Caki2 (cell line): ENCODE results near the gene ALPK3. TPM values are rescaled to one million over a fixed set of nuclear protein-coding genes. Genes with fewer than 3 reads are reported as not detected.
A peak's percentile ranks its signal among the peaks of the same experiment; 100 is the strongest.

Source experiments
- DNase-seq: peaks from one replicate; pipeline ENCODE4 v3.0.0-alpha.2; 2015; ENCODE audit warnings: low read depth
- in situ Hi-C: cut with HindIII; loops from 2 replicates; pipeline ENCODE4 v1.10.0; 2016; ENCODE audit warnings: low sequenced_read_pairs, low pct_unique_long_range_greater_than_20kb, mixed read lengths
- total RNA-seq: library from RNA; depleted of rRNA; stranded (reverse); fragments of >200 nt; shearing (Covaris generic); gene quantifications from 2 replicates; pipeline ENCODE4 v1.2.3, GENCODE V29; 2014; ENCODE audit warnings: low replicate concordance

The ALPK3 gene
- total RNA-seq, 1 experiment from 2014 or later, result not detected

DNA sequence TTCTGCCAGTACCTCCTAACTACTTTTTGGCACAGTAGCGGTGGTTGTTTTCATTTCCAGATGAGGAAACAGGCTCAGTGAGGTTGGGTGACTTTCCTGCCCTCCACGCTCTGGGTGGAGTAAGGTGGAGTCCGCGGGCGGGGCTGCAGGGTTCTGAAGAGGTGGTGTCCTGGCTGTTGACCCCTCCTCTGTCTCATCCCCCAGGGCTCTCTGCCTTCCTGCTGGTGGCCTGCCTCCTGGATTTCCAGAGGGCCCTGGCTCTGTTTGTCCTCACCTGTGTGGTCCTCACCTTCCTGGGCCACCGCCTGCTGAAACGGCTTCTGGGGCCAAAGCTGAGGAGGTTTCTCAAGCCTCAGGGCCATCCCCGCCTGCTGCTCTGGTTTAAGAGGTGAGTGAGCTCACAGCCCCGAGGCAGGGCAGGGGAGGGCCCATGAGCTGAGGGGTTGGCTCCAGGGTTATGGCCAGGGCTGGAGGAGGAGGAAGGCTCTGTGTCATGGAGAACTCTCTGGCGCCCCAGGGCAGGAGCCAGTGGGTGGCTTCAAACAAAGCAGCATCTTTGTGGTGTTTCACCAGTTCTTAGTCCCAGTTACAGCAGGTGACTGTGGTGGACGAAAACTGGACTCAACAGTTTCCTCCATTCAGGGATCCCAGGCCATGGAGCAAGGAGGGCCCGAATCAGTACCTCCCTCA, 77.7 kb downstream of the ALPK3 start:
- no peak for DNase-seq
- in situ Hi-C loops, result no loop called here

GRCh38 chr15:84898761-84899160, 81.6 kb downstream of the ALPK3 start:
- in situ Hi-C loops, result no loop called here
- no peak for DNase-seq

DNA sequence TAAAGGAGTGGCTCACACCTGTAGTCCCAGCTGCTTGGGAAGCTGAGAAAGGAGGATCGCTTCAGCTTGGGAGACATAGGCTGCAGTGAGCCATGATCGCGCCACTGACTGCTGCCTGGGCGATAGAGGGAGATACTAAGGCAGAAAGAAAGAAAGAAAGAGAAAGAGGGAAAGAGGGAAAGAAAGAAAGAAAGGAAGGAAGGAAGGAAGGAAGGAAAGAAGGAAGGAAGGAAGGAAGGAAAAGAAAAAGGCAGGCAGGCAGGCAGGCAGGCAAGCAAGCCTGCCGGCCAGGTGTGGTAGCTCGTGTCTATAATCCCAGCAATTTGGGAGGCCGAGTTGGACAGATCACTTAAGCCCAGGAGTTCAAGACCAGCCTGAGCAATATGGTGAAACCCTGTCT, 82.6 kb downstream of the ALPK3 start:
- DNase-seq, result no peak

DNA sequence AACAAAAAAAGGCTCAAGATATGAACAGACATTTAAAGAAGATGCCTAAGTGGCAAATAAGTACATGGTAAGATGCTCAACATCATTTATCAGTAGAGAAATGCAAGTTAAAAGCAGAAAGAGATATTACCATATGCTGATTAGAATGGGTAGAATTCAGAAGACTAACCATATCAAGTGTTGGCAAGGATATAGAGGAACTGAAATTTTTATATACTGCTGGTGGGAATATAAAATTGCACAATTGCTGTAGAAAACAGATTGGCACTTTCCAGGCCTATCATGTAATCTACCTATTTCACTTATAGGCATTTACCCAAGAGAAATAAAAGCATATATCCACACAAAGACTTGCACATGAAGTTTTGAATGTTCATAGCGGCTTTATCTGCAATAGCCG, 84.4 kb downstream of the ALPK3 start:
- DNase-seq, result no peak
- in situ Hi-C loops, result no loop called here

More for the DNA sequence above, 82.6 kb downstream of the ALPK3 start:
- in situ Hi-C loops, result no loop called here

DNA sequence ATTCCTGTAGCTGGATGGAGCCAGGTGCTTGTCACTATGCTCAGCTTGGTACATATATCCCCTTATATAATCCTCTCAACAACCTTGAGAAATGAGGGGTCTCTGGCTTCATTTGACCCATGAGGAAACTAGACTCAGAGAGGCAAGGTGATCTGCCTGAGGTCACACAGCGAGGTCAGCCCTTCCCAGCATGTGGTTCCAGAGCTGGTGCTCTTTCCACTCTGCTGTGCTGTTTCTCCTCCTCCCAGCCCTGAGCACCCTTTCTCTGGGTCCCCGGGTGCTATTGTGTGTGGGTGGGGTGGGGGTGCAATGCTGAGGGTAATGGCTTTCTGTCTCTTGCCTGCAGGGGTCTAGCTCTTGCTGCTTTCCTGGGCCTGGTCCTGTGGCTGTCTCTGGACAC, 86.6 kb downstream of the ALPK3 start:
- DNase-seq, result no peak
- in situ Hi-C loops, result no loop called here

GRCh38 chr15:84904419-84904818, 87.3 kb downstream of the ALPK3 start:
- DNase-seq, result no peak
- in situ Hi-C loops, result no loop called here

- no peak for DNase-seq
- in situ Hi-C loops, result no loop called here
Measured at GRCh38 chr15:84905016-84905916, 88.1 kb downstream of the ALPK3 start.

DNA sequence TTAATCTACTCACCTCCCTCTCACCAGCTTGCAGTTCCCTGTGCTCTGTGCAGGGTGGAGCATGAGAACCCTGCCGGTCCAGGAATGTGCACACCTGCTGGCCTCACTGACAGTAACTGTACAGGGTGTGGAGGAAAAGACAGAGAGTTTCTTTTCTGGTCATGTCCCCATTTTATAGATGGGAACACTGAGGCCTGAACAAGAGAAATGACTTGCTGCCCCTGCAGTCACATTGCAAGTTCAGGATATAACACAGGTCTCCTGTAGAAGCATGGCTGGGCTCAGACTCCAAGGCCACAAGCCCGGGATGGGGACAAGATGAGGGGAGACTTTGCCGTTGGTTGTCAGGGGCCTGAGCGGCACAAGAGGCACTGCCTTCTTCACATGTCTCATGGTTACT, 90.6 kb downstream of the ALPK3 start:
- no peak for DNase-seq
- in situ Hi-C loops, result no loop called here

GRCh38 chr15:84908564-84908963, 91.4 kb downstream of the ALPK3 start:
- in situ Hi-C loops, result no loop called here
- no peak for DNase-seq

DNA sequence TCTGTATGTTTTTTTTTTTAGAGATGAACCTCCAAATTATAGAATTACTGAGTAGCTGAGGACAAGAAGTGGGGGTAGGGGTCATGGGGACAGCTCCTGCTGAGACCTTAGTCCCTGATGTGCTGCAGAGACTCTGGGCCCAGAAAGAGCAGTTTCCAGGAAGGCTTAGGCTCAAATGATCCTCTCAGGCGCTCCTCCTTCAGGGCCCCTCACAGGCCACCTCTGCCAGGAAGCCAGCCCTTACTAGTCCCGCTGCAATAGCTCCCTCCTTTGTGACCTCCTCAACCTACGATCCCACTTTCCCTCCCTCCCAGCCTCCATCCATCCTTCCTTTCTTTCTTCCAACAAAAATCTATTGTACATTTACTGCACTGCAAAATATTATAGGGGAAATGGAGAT, 91.9 kb downstream of the ALPK3 start:
- no peak for DNase-seq
- in situ Hi-C loops, result no loop called here

DNA sequence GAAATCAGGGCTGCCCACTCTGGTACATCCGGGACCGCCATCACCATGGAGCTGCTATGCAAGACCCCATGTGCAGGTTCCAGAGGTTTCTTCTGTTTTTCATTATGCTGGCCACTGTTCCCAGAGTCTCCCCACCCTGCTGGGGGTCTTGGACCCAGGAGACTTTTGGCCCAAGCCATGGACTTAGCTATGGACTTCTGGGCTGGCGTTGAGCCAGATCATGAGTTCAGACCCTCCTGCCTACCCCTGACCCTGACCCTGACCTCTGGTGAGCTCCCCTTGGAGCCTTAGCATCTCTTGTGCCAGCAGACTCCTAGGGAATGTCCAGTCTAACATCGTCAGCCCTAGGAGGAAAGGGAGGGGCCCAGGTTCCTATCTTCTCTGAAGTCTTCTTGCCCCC, 92.6 kb downstream of the ALPK3 start:
- no peak for DNase-seq
- in situ Hi-C loops, result no loop called here

DNA sequence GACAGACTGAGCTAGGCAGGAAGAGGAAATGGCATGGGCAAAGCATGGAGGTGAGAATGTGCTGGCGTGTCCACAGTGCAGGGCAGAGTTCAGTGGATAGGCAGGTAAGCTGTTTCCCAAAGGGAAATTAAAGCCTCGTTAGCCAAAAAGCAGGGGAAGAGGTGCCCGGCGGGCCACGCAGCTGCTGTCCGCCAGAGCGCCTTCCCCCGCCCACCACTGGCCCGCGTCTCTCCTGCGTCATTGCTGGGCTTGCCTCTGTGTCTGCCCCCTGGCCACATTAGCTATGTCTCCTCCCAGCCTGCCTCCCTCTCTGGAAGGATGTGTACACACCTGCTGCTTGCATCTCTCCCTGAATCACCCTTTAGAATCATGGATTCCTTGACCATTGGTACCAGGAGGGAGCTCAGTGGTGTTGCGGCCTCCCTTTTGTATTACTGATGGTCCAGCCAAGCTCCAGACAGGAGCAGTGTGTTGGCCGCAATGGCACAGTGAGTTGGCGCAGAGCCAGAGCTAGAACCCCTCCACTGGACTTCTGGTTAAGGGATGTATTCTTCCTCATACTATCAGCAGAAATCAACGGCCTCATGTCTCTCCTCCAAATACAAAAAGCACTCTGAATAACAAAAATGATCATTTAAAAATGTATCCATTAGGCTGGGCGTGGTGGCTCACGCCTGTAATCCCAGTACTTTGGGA, 93.9 kb downstream of the ALPK3 start:
- in situ Hi-C loops, result no loop called here
- no peak for DNase-seq

DNA sequence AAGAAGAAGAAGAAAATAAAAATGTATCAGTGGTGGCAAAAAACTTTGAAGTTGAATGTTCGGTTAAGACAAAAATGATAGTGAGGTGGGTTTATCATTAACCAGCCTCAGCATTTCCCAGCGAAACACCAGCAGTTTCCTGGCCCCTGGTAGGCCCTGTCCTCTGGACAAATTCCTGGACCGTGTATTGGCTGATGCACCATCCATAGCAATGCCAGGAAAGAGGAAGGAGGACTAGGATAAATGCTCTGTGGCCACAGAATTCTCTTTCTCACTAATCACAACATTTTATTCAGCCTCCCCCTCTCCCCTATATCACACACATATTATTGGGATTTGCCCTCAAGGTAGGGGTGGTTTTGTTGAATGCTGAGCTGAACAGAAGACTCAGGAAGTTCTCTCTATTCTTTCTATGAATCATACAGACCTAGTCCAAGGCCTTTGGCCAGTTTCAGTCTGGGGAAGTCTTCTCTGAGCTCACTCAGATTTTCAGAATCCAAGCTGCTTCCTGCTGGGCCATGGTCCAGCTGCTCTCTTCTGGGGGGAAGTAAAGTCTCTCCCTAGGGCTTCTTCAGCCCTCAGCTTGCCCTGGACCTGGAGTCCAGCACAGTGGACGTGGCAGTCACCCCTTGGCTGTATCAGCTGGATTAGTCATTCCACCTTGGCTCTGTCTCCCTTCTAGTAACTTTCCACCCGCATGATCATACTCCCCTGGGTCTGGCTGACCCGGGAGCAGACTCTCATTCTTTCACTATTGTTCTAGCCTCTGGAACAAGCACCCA, 94.9 kb downstream of the ALPK3 start:
- in situ Hi-C loops, result no loop called here
- DNase-seq, result peak; percentile 94

DNA sequence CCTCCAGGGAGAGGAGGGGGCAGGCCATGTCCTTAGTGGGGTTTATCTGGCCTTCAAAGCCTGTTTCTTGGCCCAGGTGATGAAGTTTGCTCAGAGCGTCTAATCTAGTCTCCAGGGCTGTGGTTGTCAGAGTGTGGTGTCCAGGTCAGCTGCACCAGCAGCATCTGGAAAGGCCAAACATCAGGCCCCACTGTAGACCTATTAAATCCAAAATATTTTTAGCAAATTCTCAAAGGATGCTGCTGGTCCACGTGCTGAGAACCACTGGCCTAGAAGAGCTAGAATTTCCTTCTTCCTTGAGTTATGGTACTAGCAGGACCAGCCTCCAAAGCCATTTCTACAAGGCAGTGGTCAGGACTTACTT, 96.2 kb downstream of the ALPK3 start:
- in situ Hi-C loops, result no loop called here
- no peak for DNase-seq

DNA sequence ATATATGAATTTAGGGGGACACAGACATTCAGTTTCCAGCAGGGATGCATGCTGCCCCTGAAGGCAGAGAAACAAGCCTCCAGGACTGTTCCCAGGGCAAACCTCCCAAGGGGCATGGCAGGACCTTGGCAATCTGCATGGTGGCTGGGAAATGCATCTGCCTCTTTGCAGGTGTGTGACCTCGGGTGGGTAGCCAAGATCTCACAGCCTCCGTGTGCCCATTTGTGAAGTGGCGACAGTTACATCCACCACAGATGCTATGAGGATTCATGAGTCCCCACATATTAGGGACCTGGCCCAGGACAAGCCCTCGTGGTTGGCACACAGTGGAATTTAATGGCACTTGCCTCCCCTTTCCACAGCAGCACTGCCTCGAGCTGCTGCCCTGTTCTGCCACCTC, 97.2 kb downstream of the ALPK3 start:
- in situ Hi-C loops, result no loop called here
- DNase-seq, result no peak

DNA sequence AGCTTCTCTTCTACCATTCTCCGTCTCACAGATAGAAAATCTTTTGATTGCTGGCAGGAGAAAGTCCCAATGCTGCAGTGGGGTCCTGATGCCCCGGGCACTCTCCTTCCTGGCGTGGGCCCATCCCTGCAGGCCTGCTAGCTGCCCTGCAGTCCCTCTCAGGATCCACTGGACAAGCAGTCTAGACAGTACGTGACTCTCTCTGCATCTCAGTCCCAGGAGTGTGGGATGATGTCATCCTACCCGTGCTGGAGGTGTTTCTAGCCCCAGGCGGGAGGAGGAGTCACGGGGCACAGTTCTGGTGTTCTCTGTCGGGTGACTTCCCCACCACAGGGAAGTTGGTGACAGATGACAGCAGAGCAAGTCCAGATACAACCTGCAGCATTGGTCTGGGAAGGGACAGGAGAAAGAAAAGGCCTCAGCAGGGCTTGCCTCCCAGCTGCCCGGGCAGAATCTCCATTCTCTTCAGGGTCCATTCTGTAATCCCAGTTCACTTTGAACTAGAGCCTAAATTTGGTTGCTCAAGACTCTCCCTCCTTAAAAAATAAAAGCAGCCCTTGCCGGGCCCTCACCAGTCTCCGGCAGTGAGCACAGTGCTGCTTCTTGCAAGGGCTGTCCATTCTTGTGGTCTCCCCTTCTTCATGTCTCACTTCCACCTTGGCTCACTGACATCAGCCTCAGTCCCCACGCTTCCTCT, 97.9 kb downstream of the ALPK3 start:
- peak; percentile 97 for DNase-seq
- in situ Hi-C loops, result no loop called here

DNA sequence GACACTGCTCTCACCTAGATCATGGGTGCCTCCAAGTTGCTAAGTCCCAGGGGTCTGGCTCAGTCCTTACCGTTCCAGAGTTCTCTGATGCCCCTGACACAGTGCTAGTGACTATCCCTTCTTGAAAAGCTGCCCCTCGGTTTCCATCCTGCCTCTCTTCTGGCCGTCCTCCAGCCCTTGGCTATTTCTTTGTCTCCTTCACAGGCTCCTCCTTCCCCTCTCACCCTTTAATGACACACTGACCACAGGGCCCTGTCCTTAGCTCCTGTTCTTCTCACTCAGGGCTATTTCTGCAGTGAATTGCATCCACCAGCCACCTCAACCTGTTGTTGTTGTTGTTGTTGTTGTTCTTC, 98.4 kb downstream of the ALPK3 start:
- in situ Hi-C loops, result no loop called here
- no peak for DNase-seq

DNA sequence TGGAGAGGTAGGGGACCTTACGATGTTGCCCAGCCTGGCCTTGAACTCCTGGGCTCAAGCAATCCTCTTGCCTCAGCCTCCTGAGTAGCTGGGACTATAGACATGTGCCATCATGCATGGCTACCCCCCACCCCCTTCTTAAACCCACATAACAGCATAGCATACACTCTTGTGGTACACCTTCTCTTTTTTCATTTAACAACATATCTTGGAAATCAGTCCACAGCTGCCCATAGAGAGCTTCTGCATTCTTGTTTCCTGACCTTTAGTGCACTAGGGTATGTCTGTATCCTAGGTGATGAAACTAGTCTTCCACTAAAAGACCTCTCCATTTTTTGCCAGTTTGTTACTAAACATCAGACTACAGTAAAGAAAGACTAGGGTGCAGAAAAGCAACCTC, 100.3 kb downstream of the ALPK3 start:
- in situ Hi-C loops, result no loop called here

More for the DNA sequence above, 100.3 kb downstream of the ALPK3 start:
- DNase-seq, result no peak
